HepG2 (cell line): ENCODE measurements around the gene TEX35. TPM values are rescaled to one million over a fixed set of nuclear protein-coding genes. Genes with fewer than 3 reads are reported as not detected.

Experiments used
- ATAC-seq: fragments of 200-7000 bp; cut with Tn5 transposase; 3 replicates; pipeline ENCODE4 v1.9.1; 2020; ENCODE audit warnings: mild to moderate bottlenecking, moderate library complexity
- BruUV-seq: library from RNA; stranded (reverse); fragments of 400-500 nt; replicated peaks from 2 replicates; lab custom pipeline; 2021; lab: Mats Ljungman, UMichigan
- CTCF ChIA-PET: fragments of 300-600 bp; formaldehyde crosslinking; extraction: SDS; loops from one replicate; lab custom pipeline; 2021; ENCODE audit warnings: low total read pairs, inconsistent platforms, low intra/inter-chr PET ratio; lab: Yijun Ruan, JAX
- POLR2A ChIA-PET: fragments of 350-600 bp; sonication (Branson Sonifier 250); formaldehyde crosslinking; loops from one replicate; lab custom pipeline; 2020; ENCODE audit warnings: antibody characterized with exemption, inconsistent platforms; lab: Yijun Ruan, JAX
- DNase-seq: peaks from one replicate; pipeline ENCODE4 v3.0.0-alpha.2; 2015; ENCODE audit warnings: low spot score
- FAIRE-seq: peaks from 3 replicates; lab custom pipeline; 2011; peaks lifted over from hg19 to GRCh38; lab: Jason Lieb, UNC
- H2AFZ ChIP-seq: one replicate; pipeline ENCODE4 v1.6.1; 2011; ENCODE audit warnings: low read length, inconsistent platforms
- H3K27ac ChIP-seq: fragments of 300-600 bp; 3 replicates; pipeline ENCODE4 v1.8.0; 2011; ENCODE audit warnings: mixed run types, mild to moderate bottlenecking, mixed read lengths, low read length, inconsistent platforms; ENCODE audit not compliant: insufficient read depth; ENCODE audit errors: extremely low read length
- H3K27me3 ChIP-seq, 2 experiments: fragments of 200-600 bp in 1 of 2; 2 replicates in 1 of 2; 3 replicates in 1 of 2; pipeline versions ENCODE4 v1.6.0 to v1.8.0; 2011; ENCODE audit warnings: low read length in 2 of 2, mild to moderate bottlenecking in 2 of 2, moderate library complexity in 2 of 2, inconsistent platforms in 1 of 2; ENCODE audit not compliant: insufficient read depth in 2 of 2, control insufficient read depth in 1 of 2
- H3K36me3 ChIP-seq, 2 experiments: fragments of 200-600 bp in 1 of 2; replicated peaks in 1 of 2; 2 replicates in 1 of 2; 3 replicates in 1 of 2; pipeline versions ENCODE4 v1.5.1 to v1.8.0; 2011; ENCODE audit warnings: low read length in 2 of 2, inconsistent platforms in 1 of 2; ENCODE audit not compliant: insufficient read depth in 2 of 2, control insufficient read depth in 1 of 2
- H3K4me1 ChIP-seq: 2 replicates; pipeline ENCODE4 v1.5.1; 2012; ENCODE audit warnings: low read length, inconsistent platforms; ENCODE audit not compliant: insufficient read depth
- H3K4me2 ChIP-seq: 2 replicates; pipeline ENCODE4 v1.6.0; 2011; ENCODE audit warnings: low read depth, low read length, inconsistent platforms
- H3K4me3 ChIP-seq, 3 experiments: fragments of 200-600 bp in 1 of 3; sonication (generic), shearing (Covaris generic) in 1 of 3; replicated peaks in 1 of 3; 2 replicates each; pipeline ENCODE4 v1.5.1; 2011 to 2016; ENCODE audit warnings: low read length in 3 of 3, inconsistent platforms in 2 of 3, low read depth in 2 of 3, mild to moderate bottlenecking in 2 of 3, control low read depth in 1 of 3, mixed read lengths in 1 of 3; ENCODE audit not compliant: insufficient read depth in 1 of 3
- H3K79me2 ChIP-seq: one replicate; pipeline ENCODE4 v1.6.1; 2011; ENCODE audit warnings: low read length, inconsistent platforms; ENCODE audit not compliant: insufficient read depth
- H3K9ac ChIP-seq: 2 replicates; pipeline ENCODE4 v1.6.0; 2011; ENCODE audit warnings: mild to moderate bottlenecking, low read depth, low read length, inconsistent platforms; ENCODE audit not compliant: insufficient read depth
- H3K9me3 ChIP-seq: 2 replicates; pipeline ENCODE4 v1.5.1; 2012; ENCODE audit warnings: mild to moderate bottlenecking, low read length
- H4K20me1 ChIP-seq: 2 replicates; pipeline ENCODE4 v1.6.0; 2011; ENCODE audit warnings: inconsistent platforms, mild to moderate bottlenecking, low read length, moderate library complexity; ENCODE audit not compliant: insufficient read depth
- CCDC6 ChIP-seq: sonication (generic); formaldehyde crosslinking; IDR thresholded peaks from 2 replicates; pipeline ENCODE4 v1.8.1; 2022; ENCODE audit warnings: mild to moderate bottlenecking, missing genetic modification reagents, moderate library complexity
- HCFC1 ChIP-seq: fragments of 150-350 bp; IDR thresholded peaks from 2 replicates; pipeline ENCODE4 v1.6.1; 2014; ENCODE audit warnings: low read depth, low read length
- MTA1 ChIP-seq: sonication (generic); formaldehyde crosslinking; IDR thresholded peaks from 2 replicates; pipeline ENCODE4 v1.4.0; 2020; ENCODE audit warnings: missing genetic modification reagents, mild to moderate bottlenecking, borderline replicate concordance
- MTF2 ChIP-seq: sonication (generic); formaldehyde crosslinking; IDR thresholded peaks from 2 replicates; pipeline ENCODE4 v1.5.0; 2020; ENCODE audit warnings: missing genetic modification reagents, borderline replicate concordance
- POLR2AphosphoS2 ChIP-seq: IDR thresholded peaks from 2 replicates; pipeline ENCODE4 v1.6.1; 2011; ENCODE audit warnings: low read depth, low read length, improper control_type of control experiment
- TEAD2 ChIP-seq: sonication (generic); formaldehyde crosslinking; IDR thresholded peaks from 2 replicates; pipeline ENCODE4 v1.9.0; 2021; ENCODE audit warnings: missing genetic modification reagents
- WIZ ChIP-seq: sonication (generic); formaldehyde crosslinking; IDR thresholded peaks from 2 replicates; pipeline ENCODE4 v1.5.1; 2020; ENCODE audit warnings: mild to moderate bottlenecking, missing genetic modification reagents
- YY1 ChIP-seq: IDR thresholded peaks from 2 replicates; pipeline ENCODE4 v1.6.1; 2011; ENCODE audit warnings: low read length, low read depth, moderate library complexity, mild to moderate bottlenecking; ENCODE audit not compliant: insufficient read depth, insufficient replicate concordance
- ZFP41 ChIP-seq: sonication (generic); formaldehyde crosslinking; IDR thresholded peaks from 2 replicates; pipeline ENCODE4 v1.4.0; 2020; ENCODE audit warnings: mild to moderate bottlenecking, missing genetic modification reagents, borderline replicate concordance
- ZMYM3 ChIP-seq: sonication (generic); formaldehyde crosslinking; IDR thresholded peaks from 2 replicates; pipeline ENCODE4 v1.5.1; 2020; ENCODE audit warnings: mild to moderate bottlenecking, missing genetic modification reagents
- ZNF160 ChIP-seq: sonication (generic); formaldehyde crosslinking; IDR thresholded peaks from 2 replicates; pipeline ENCODE4 v1.8.0; 2022; ENCODE audit warnings: mild to moderate bottlenecking, inconsistent platforms, missing genetic modification reagents
- ZNF30 ChIP-seq: sonication (generic); formaldehyde crosslinking; IDR thresholded peaks from 2 replicates; pipeline ENCODE4 v1.5.0; 2020; ENCODE audit warnings: mild to moderate bottlenecking, missing genetic modification reagents
- ZNF614 ChIP-seq: IDR thresholded peaks from 2 replicates; pipeline ENCODE4 v1.6.1; 2018; ENCODE audit warnings: missing biosample characterization, missing genetic modification reagents, inconsistent platforms, borderline replicate concordance
- ZSCAN29 ChIP-seq: sonication (generic); formaldehyde crosslinking; conservative IDR thresholded peaks from 2 replicates; pipeline ENCODE4 v1.4.0; 2020; ENCODE audit warnings: mild to moderate bottlenecking, missing genetic modification reagents
- WGBS: methylation state at CpG from one replicate; pipeline ENCODE4 v1.1.6; 2017; ENCODE audit warnings: low lambda C conversion rate; 5-methylcytosine and 5-hydroxymethylcytosine counted together
- in situ Hi-C: cut with HindIII; loops from 2 replicates; pipeline ENCODE4 v1.10.0; 2017; ENCODE audit warnings: low pct_unique_long_range_greater_than_20kb; ENCODE audit not compliant: extremely low pct_ligation_motif_present
- intact Hi-C: fragments of 100-400 bp; cut with micrococcal nuclease; formaldehyde crosslinking; loops from one replicate; pipeline ENCODE4 v1.10.0; 2022; ENCODE audit not compliant: unreplicated experiment
- polyA plus RNA-seq, 8 experiments: library from polyadenylated mRNA; depleted of rRNA in 3 of 8; stranded (reverse) in 7 of 8; unstranded in 1 of 8; fragments of >200 nt; fragmentation: Illumina TruSeq in 4 of 8; extraction: Trizol in 4 of 8; gene quantifications; 2 replicates each; pipeline versions ENCODE4 v1.2.1 to v1.2.3, GENCODE V29; 2011 to 2016; ENCODE audit warnings: low read depth in 4 of 8, missing spikeins in 1 of 8, mixed read lengths in 1 of 8; ENCODE audit not compliant: insufficient read depth in 1 of 8
- total RNA-seq, 5 experiments: library from RNA; depleted of rRNA; stranded (reverse); fragments of >200 nt; fragmentation: Illumina TruSeq; extraction: Trizol; gene quantifications; 2 replicates each; pipeline ENCODE4 v1.2.3, GENCODE V29; 2016; ENCODE audit warnings: low read depth in 1 of 5
- TF ChIP-seq, protein P1 (sequence below): sonication (generic); formaldehyde crosslinking; IDR thresholded peaks from 2 replicates; pipeline ENCODE4 v1.4.0; 2020; ENCODE audit warnings: missing genetic modification reagents, mild to moderate bottlenecking, borderline replicate concordance

TEX35 gene
- total and polyA plus RNA-seq, 2 of the 13 experiments (the other 11 are each of a cell fraction or from before 2014, with no cell fraction given) = not detected

DNA sequence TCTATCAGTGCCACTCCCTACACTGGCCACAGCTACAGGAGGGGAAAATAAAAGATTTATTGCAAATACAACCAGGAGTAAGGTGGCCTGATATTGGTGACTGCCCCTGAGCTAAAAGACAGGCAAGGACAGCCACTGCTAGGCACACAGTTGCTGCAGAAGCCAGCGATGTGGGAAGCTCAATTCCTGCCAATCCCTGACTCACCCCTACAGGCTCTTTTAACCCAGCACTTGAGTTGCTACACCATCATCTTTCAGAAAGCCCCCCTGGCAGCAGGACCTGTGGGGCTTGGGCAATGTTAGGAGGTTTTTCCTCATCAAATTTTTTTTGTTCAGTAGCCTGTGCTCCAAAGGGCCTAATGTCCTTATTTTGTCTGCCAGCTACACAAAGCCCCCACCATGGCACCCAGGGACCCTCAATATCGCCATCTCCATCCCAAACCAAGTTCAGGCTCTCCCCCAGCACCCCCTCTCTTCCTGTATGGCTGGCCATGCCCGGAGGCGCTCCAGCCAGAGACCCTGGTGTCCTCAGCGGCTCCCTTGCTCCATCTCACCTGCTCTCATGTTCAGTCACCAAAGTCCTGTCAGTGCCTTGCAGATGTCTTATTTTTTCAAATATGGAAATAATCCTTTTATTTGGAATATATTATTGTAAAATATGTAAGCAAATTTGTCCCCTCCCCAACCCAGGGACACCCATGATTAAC lies 29.5 kb upstream of the TEX35 start:
- ATAC-seq (no peak), DNase-seq (no peak), FAIRE-seq (no peak)
- CTCF ChIA-PET = no interaction called here
- Histone ChIP-seq H3K9ac (no peak overlapping the region), H3K36me3 (no peaks in the 10 kb centered on the region), H4K20me1 (no peaks in the 10 kb centered on the region), H3K79me2 (no peaks in the 10 kb centered on the region), H2AFZ (no peak overlapping the region), H3K9me3 (no peaks in the 10 kb centered on the region), H3K4me2 (no peak overlapping the region), H3K27me3 (no peaks in the 10 kb centered on the region), H3K4me3 (no peak overlapping the region), H3K27ac (no peak overlapping the region), H3K4me1 (peaks cover 13% of the 10 kb centered on the region)
- in situ Hi-C loops (no loop called here), intact Hi-C loops (no loop called here)
- no TSS peak for BruUV-seq
- POLR2A ChIA-PET = no interaction called here
- no peak for TF ChIP-seq WIZ (CRISPR knock-in tag)
- TF ChIP-seq ZSCAN29 (CRISPR knock-in tag) = no peak
- TF ChIP-seq ZNF30 (CRISPR knock-in tag) = no peak
- no peak for TF ChIP-seq ZNF614 (CRISPR knock-in tag)
- TF ChIP-seq ZFP41 = no peak
- no peak for TF ChIP-seq TEAD2
- TF ChIP-seq MTF2 (CRISPR knock-in tag) = no peak
- no peak for TF ChIP-seq MTA1
- TF ChIP-seq HCFC1 = no peak
- TF ChIP-seq, protein P1, sequence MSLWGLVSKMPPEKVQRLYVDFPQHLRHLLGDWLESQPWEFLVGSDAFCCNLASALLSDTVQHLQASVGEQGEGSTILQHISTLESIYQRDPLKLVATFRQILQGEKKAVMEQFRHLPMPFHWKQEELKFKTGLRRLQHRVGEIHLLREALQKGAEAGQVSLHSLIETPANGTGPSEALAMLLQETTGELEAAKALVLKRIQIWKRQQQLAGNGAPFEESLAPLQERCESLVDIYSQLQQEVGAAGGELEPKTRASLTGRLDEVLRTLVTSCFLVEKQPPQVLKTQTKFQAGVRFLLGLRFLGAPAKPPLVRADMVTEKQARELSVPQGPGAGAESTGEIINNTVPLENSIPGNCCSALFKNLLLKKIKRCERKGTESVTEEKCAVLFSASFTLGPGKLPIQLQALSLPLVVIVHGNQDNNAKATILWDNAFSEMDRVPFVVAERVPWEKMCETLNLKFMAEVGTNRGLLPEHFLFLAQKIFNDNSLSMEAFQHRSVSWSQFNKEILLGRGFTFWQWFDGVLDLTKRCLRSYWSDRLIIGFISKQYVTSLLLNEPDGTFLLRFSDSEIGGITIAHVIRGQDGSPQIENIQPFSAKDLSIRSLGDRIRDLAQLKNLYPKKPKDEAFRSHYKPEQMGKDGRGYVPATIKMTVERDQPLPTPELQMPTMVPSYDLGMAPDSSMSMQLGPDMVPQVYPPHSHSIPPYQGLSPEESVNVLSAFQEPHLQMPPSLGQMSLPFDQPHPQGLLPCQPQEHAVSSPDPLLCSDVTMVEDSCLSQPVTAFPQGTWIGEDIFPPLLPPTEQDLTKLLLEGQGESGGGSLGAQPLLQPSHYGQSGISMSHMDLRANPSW (CRISPR knock-in tag) = no peak
- no peak for TF ChIP-seq CCDC6 (CRISPR knock-in tag)
- TF ChIP-seq ZNF160 (CRISPR knock-in tag) = no peak
- no peak for TF ChIP-seq YY1
- TF ChIP-seq ZMYM3 (CRISPR knock-in tag) = no peak
- TF ChIP-seq POLR2AphosphoS2 = no peak
- 82% methylated on average over 5 of the region's 5 CpGs for WGBS
